ENCODE data around the gene P4HA3. TPM values are rescaled to one million over a fixed set of nuclear protein-coding genes. Genes with fewer than 3 reads are reported as not detected.

The P4HA3 gene
- total RNA-seq, 1 donor from 2014 or later: 0.34 TPM

GRCh38 chr11:74265256-74265655 is 46.2 kb downstream of the P4HA3 start:
- no peaks in the 10 kb centered on the region for H3K4me1 Mint-ChIP-seq (ENCODE audit: unreplicated experiment)
- DNase-seq (ENCODE audit: extremely low spot score, unreplicated experiment): peak; percentile 42
- peaks cover 24% of the 10 kb centered on the region for H3K27me3 Mint-ChIP-seq
- H3K4me3 Mint-ChIP-seq: no peak overlapping the region
- no peak for TF ChIP-seq CTCF (conservative IDR thresholded peaks at IDR 0.05)
- H3K9me3 Mint-ChIP-seq: no peaks in the 10 kb centered on the region
- H3K36me3 Mint-ChIP-seq: no peaks in the 10 kb centered on the region
- no peak overlapping the region for H3K27ac Mint-ChIP-seq

DNA sequence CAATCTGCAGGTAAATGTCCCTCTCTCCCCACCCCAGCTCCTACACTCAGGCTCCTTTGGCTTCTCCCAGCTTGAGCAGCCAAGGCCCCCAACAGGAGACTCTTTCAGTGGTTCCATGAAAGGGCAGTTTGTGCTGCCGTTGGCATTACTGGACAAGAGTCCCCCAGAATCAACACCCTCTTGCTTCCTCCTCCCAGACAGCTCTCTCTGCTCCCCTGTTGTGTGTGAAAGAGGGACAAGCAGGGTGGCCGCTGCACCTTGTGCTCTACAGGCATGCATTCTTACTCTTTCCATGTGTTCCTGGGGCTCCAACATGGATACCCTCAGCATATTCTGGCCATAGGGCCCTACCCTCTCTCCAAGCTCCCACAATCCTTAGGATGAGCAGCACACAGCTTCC is 48.7 kb downstream of the P4HA3 start:
- DNase-seq (ENCODE audit: extremely low spot score, unreplicated experiment): no peak
- Mint-ChIP-seq H3K36me3 (no peaks in the 10 kb centered on the region), H3K9me3 (no peaks in the 10 kb centered on the region), H3K27ac (no peak overlapping the region), H3K27me3 (peaks cover 16% of the 10 kb centered on the region), H3K4me1 (ENCODE audit: unreplicated experiment) (peaks cover 4% of the 10 kb centered on the region), H3K4me3 (no peak overlapping the region)
- no peak for TF ChIP-seq CTCF (conservative IDR thresholded peaks at IDR 0.05)

DNA sequence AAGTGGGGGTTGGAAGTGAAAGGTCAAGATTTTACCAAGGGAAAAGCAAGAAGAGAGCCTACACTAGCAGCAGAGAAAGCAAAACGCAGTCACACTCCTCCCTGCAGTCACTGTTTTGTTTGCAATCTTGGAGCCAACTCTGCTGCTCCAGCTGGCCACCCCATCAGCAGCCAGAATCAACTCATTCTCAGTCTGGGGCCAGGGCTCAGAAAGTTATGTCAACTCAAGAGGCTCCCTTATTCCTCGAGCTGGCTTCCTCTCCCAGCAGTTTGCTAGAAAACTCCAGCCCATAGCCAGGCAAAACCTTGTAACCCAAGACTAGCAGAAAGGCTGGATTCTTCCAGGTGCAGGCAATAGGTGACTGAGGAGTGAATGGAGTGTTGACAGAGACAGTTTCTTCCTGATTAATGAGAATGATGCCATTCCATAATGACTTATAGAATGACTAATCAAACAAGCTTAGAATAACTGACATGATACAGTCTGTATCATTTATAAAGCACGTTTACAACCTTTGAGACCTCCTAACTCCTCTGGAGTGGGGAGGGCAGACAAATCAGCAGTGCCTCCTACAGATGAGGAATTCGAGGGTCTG is 53.4 kb downstream of the P4HA3 start:
- H3K4me3 Mint-ChIP-seq: no peak overlapping the region
- peaks cover 12% of the 10 kb centered on the region for H3K36me3 Mint-ChIP-seq
- DNase-seq (ENCODE audit: extremely low spot score, unreplicated experiment): no peak
- TF ChIP-seq CTCF (conservative IDR thresholded peaks at IDR 0.05): no peak
- H3K27me3 Mint-ChIP-seq: peaks cover 11% of the 10 kb centered on the region
- no peaks in the 10 kb centered on the region for H3K9me3 Mint-ChIP-seq
- no peak overlapping the region for H3K27ac Mint-ChIP-seq
- peaks cover 12% of the 10 kb centered on the region for H3K4me1 Mint-ChIP-seq (ENCODE audit: unreplicated experiment)

- Mint-ChIP-seq H3K27ac (no peak overlapping the region), H3K9me3 (no peaks in the 10 kb centered on the region), H3K4me1 (ENCODE audit: unreplicated experiment) (peaks cover 12% of the 10 kb centered on the region), H3K36me3 (peaks cover 12% of the 10 kb centered on the region), H3K27me3 (peaks cover 2% of the 10 kb centered on the region), H3K4me3 (no peak overlapping the region)
- no peak for TF ChIP-seq CTCF (conservative IDR thresholded peaks at IDR 0.05)
- DNase-seq (ENCODE audit: extremely low spot score, unreplicated experiment): no peak
These were observed 54.9 kb downstream of the P4HA3 start for GRCh38 chr11:74256378-74257133.

- peaks cover 12% of the 10 kb centered on the region for H3K36me3 Mint-ChIP-seq
- H3K27ac Mint-ChIP-seq: no peak overlapping the region
- DNase-seq (ENCODE audit: extremely low spot score, unreplicated experiment): no peak
These were observed 55.6 kb downstream of the P4HA3 start for GRCh38 chr11:74255741-74256375.

More at GRCh38 chr11:74255741-74256375, 55.6 kb downstream of the P4HA3 start:
- Mint-ChIP-seq H3K9me3 (no peaks in the 10 kb centered on the region), H3K4me1 (ENCODE audit: unreplicated experiment) (peaks cover 12% of the 10 kb centered on the region), H3K4me3 (no peak overlapping the region), H3K27me3 (peaks cover 2% of the 10 kb centered on the region)
- TF ChIP-seq CTCF (conservative IDR thresholded peaks at IDR 0.05): peak; percentile 95

All from type B pancreatic cell (in vitro differentiated cells).